ENCODE measurements around the gene LRFN3.

Gene LRFN3

GRCh38 chr19:35931161-35931873 is 4.9 kb upstream of the LRFN3 start:
- Histone ChIP-seq H3K4me2 (ENCODE audit: low read length) (peak overlapping the region; percentile 69), H2AFZ (ENCODE audit: insufficient read depth, low read length, poor library complexity) (no peak overlapping the region), H2BK12ac (ENCODE audit: low read length) (no peak overlapping the region), H3K27ac (ENCODE audit: low read depth, low read length) (no peak overlapping the region), H4K91ac (ENCODE audit: low read depth, low read length) (no peak overlapping the region), H3K4me1 (ENCODE audit: control insufficient read depth in 1 of 2, insufficient read depth in 2 of 2, low read length in 2 of 2) (peaks cover 3 to 4% of the 10 kb centered on the region in 2 experiments), H2AK5ac (ENCODE audit: low read length) (no peak overlapping the region), H2BK120ac (ENCODE audit: insufficient read depth, low read length, poor library complexity) (no peak overlapping the region), H3K18ac (ENCODE audit: low read length) (no peak overlapping the region), H4K8ac (ENCODE audit: low read depth, low read length) (peak overlapping the region; percentile 83), H3K9ac (ENCODE audit: low read length) (peak overlapping the region; percentile 65), H3K79me1 (ENCODE audit: low read length) (no peaks in the 10 kb centered on the region), H4K12ac (ENCODE audit: low read depth, low read length) (no peak overlapping the region), H3K23ac (ENCODE audit: low read length) (no peak overlapping the region), H3K36me3 (ENCODE audit: control insufficient read depth in 1 of 2, insufficient read depth in 2 of 2, low read length in 2 of 2) (no peaks in the 10 kb centered on the region), H3K79me2 (ENCODE audit: control insufficient read depth, insufficient read depth, low read length, poor library complexity) (no peaks in the 10 kb centered on the region), H3K9me3 (ENCODE audit: insufficient read depth, low read depth, low read length) (no peaks in the 10 kb centered on the region), H3K14ac (ENCODE audit: low read length) (no peak overlapping the region), H3K27me3 (ENCODE audit: insufficient read depth, low read length) (no peaks in the 10 kb centered on the region), H3K4me3 (ENCODE audit: low read depth, low read length) (no peak overlapping the region), H2BK5ac (ENCODE audit: low read depth, low read length, poor library complexity) (no peak overlapping the region), H3K4ac (ENCODE audit: low read depth, low read length) (no peak overlapping the region)
- DNase-seq, result peak; percentile 100
- no CpG with 5 or more reads among the region's 47 CpGs for WGBS (ENCODE audit: extremely low coverage, insufficient coverage, insufficient read length)

DNA sequence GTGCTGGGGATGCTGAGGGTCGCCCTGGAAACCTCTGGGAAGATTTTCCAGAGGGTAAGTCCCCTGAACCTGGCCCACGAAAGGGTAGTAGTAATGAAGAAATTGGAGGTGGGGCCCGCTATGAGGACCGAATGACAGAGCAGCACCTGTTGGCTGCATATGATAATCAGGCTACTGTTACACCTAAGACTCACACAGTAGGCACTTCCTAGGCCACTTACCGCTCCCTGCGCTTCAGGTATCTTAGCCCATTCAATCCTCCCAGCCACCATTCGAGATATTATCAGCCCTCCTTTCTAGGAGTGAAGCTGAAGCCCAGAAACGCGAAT is 4.3 kb upstream of the LRFN3 start:
- H3K79me1 ChIP-seq (ENCODE audit: low read length), result peaks cover 4% of the 10 kb centered on the region
- H2BK120ac ChIP-seq (ENCODE audit: insufficient read depth, low read length, poor library complexity), result no peak overlapping the region
- no peak overlapping the region for H3K27ac ChIP-seq (ENCODE audit: low read depth, low read length)
- H2BK12ac ChIP-seq (ENCODE audit: low read length), result no peak overlapping the region
- no peaks in the 10 kb centered on the region for H3K36me3 ChIP-seq (ENCODE audit: control insufficient read depth in 1 of 2, insufficient read depth in 2 of 2, low read length in 2 of 2)
- H3K9ac ChIP-seq (ENCODE audit: low read length), result no peak overlapping the region
- no peak overlapping the region for H3K4me3 ChIP-seq (ENCODE audit: low read depth, low read length)
- no peak overlapping the region for H3K4ac ChIP-seq (ENCODE audit: low read depth, low read length)
- no peaks in the 10 kb centered on the region for H3K9me3 ChIP-seq (ENCODE audit: insufficient read depth, low read depth, low read length)
- peaks cover 4 to 8% of the 10 kb centered on the region in 2 experiments for H3K4me1 ChIP-seq (ENCODE audit: control insufficient read depth in 1 of 2, insufficient read depth in 2 of 2, low read length in 2 of 2)
- H4K91ac ChIP-seq (ENCODE audit: low read depth, low read length), result no peak overlapping the region
- peak overlapping the region; percentile 38 for H3K4me2 ChIP-seq (ENCODE audit: low read length)
- DNase-seq, result no peak
- peak overlapping the region; percentile 18 for H2AFZ ChIP-seq (ENCODE audit: insufficient read depth, low read length, poor library complexity)
- no peak overlapping the region for H4K12ac ChIP-seq (ENCODE audit: low read depth, low read length)
- H2AK5ac ChIP-seq (ENCODE audit: low read length), result no peak overlapping the region
- H3K14ac ChIP-seq (ENCODE audit: low read length), result no peak overlapping the region
- H3K23ac ChIP-seq (ENCODE audit: low read length), result no peak overlapping the region
- WGBS (ENCODE audit: extremely low coverage, insufficient coverage, insufficient read length), result no CpG with 5 or more reads among the region's 9 CpGs
- H2BK5ac ChIP-seq (ENCODE audit: low read depth, low read length, poor library complexity), result no peak overlapping the region
- no peaks in the 10 kb centered on the region for H3K27me3 ChIP-seq (ENCODE audit: insufficient read depth, low read length)
- peak overlapping the region; percentile 47 for H4K8ac ChIP-seq (ENCODE audit: low read depth, low read length)
- H3K79me2 ChIP-seq (ENCODE audit: control insufficient read depth, insufficient read depth, low read length, poor library complexity), result no peaks in the 10 kb centered on the region
- H3K18ac ChIP-seq (ENCODE audit: low read length), result no peak overlapping the region

- no peak overlapping the region for H2BK5ac ChIP-seq (ENCODE audit: low read depth, low read length, poor library complexity)
- no peak overlapping the region for H3K14ac ChIP-seq (ENCODE audit: low read length)
- H3K18ac ChIP-seq (ENCODE audit: low read length), result no peak overlapping the region
- no peak overlapping the region for H2AFZ ChIP-seq (ENCODE audit: insufficient read depth, low read length, poor library complexity)
- no peak overlapping the region for H3K9ac ChIP-seq (ENCODE audit: low read length)
- DNase-seq, result no peak
- no peak overlapping the region for H4K91ac ChIP-seq (ENCODE audit: low read depth, low read length)
- no peak overlapping the region for H4K8ac ChIP-seq (ENCODE audit: low read depth, low read length)
- WGBS (ENCODE audit: extremely low coverage, insufficient coverage, insufficient read length), result no CpG with 5 or more reads among the region's 7 CpGs
- H3K9me3 ChIP-seq (ENCODE audit: insufficient read depth, low read depth, low read length), result no peaks in the 10 kb centered on the region
- no peak overlapping the region for H2BK120ac ChIP-seq (ENCODE audit: insufficient read depth, low read length, poor library complexity)
- no peak overlapping the region for H3K23ac ChIP-seq (ENCODE audit: low read length)
- no peak overlapping the region for H3K4ac ChIP-seq (ENCODE audit: low read depth, low read length)
- no peak overlapping the region for H4K12ac ChIP-seq (ENCODE audit: low read depth, low read length)
- H2AK5ac ChIP-seq (ENCODE audit: low read length), result no peak overlapping the region
- H3K79me2 ChIP-seq (ENCODE audit: control insufficient read depth, insufficient read depth, low read length, poor library complexity), result no peaks in the 10 kb centered on the region
- H3K4me2 ChIP-seq (ENCODE audit: low read length), result no peak overlapping the region
- H3K79me1 ChIP-seq (ENCODE audit: low read length), result peaks cover 4% of the 10 kb centered on the region
- H3K27me3 ChIP-seq (ENCODE audit: insufficient read depth, low read length), result no peaks in the 10 kb centered on the region
- H3K4me3 ChIP-seq (ENCODE audit: low read depth, low read length), result no peak overlapping the region
- peaks cover 9 to 14% of the 10 kb centered on the region in 2 experiments for H3K4me1 ChIP-seq (ENCODE audit: control insufficient read depth in 1 of 2, insufficient read depth in 2 of 2, low read length in 2 of 2)
- no peak overlapping the region for H3K27ac ChIP-seq (ENCODE audit: low read depth, low read length)
- H2BK12ac ChIP-seq (ENCODE audit: low read length), result no peak overlapping the region
- no peaks in the 10 kb centered on the region for H3K36me3 ChIP-seq (ENCODE audit: control insufficient read depth in 1 of 2, insufficient read depth in 2 of 2, low read length in 2 of 2)
These were observed 3.8 kb upstream of the LRFN3 start for GRCh38 chr19:35932291-35932936.

DNA sequence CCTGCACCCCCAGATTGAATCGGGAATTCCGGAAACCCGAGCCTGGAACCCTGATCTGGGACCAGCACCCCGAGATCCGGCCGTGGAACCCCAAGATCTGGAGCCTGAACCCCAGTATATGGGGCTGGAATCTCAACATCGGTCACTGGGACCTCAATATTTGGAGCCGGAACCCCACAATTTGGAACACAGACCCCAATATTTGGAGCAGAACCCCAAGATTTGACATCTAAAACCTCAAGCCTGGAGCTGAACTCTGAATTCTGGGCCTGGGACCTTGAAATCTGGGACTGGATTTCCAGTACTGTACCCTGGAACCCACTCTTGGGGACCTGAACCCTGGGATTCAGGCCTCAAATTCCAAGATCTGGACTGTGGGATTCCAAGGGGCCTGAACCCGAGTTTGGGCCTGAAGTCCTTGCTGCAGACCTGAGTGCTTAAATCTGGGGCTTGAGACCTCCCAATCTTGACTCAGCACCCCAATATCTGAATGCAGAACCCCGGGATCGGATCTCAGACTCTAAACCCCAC is 629 bp downstream of the LRFN3 start:
- no CpG with 5 or more reads among the region's 11 CpGs for WGBS (ENCODE audit: extremely low coverage, insufficient coverage, insufficient read length)
- Histone ChIP-seq H2AFZ (ENCODE audit: insufficient read depth, low read length, poor library complexity) (peak overlapping the region; percentile 52), H4K8ac (ENCODE audit: low read depth, low read length) (peak overlapping the region; percentile 83), H4K12ac (ENCODE audit: low read depth, low read length) (peak overlapping the region; percentile 94), H3K36me3 (ENCODE audit: control insufficient read depth in 1 of 2, insufficient read depth in 2 of 2, low read length in 2 of 2) (peaks cover 14 to 15% of the 10 kb centered on the region in 2 experiments), H3K9ac (ENCODE audit: low read length) (peak overlapping the region; percentile 92), H3K4ac (ENCODE audit: low read depth, low read length) (peak overlapping the region; percentile 65), H3K4me1 (ENCODE audit: control insufficient read depth in 1 of 2, insufficient read depth in 2 of 2, low read length in 2 of 2) (peaks cover 14 to 26% of the 10 kb centered on the region in 2 experiments), H2BK5ac (ENCODE audit: low read depth, low read length, poor library complexity) (no peak overlapping the region), H3K79me2 (ENCODE audit: control insufficient read depth, insufficient read depth, low read length, poor library complexity) (no peaks in the 10 kb centered on the region), H3K9me3 (ENCODE audit: insufficient read depth, low read depth, low read length) (no peaks in the 10 kb centered on the region), H3K14ac (ENCODE audit: low read length) (peak overlapping the region; percentile 82), H3K79me1 (ENCODE audit: low read length) (peaks cover 4% of the 10 kb centered on the region), H3K4me2 (ENCODE audit: low read length) (peak overlapping the region; percentile 94), H3K23ac (ENCODE audit: low read length) (no peak overlapping the region), H3K27ac (ENCODE audit: low read depth, low read length) (no peak overlapping the region), H3K27me3 (ENCODE audit: insufficient read depth, low read length) (no peaks in the 10 kb centered on the region), H2BK12ac (ENCODE audit: low read length) (no peak overlapping the region), H2BK120ac (ENCODE audit: insufficient read depth, low read length, poor library complexity) (peak overlapping the region; percentile 75), H2AK5ac (ENCODE audit: low read length) (peak overlapping the region; percentile 91), H3K18ac (ENCODE audit: low read length) (peak overlapping the region; percentile 73), H4K91ac (ENCODE audit: low read depth, low read length) (peak overlapping the region; percentile 93), H3K4me3 (ENCODE audit: low read depth, low read length) (peak overlapping the region; percentile 84)
- DNase-seq, result no peak
